Endothelial cell of umbilical vein (primary cell): ENCODE results near the gene APBA2. TPM values are rescaled to one million over a fixed set of nuclear protein-coding genes. Genes with fewer than 3 reads are reported as not detected.

Experiments
- BruUV-seq: library from RNA; stranded (reverse); fragments of 400-500 nt; replicated peaks from 2 replicates; lab custom pipeline; 2021; lab: Mats Ljungman, UMichigan
- CTCF ChIA-PET: fragments of 300-600, 350-600 bp; sonication (Branson Sonifier 250); formaldehyde crosslinking; loops from one replicate; lab custom pipeline; 2021; ENCODE audit warnings: antibody characterized with exemption, inconsistent platforms; lab: Charles Lee
- POLR2A ChIA-PET: fragments of 300-600, 350-600 bp; sonication (Branson Sonifier 250); formaldehyde crosslinking; loops from one replicate; lab custom pipeline; 2021; ENCODE audit warnings: antibody characterized with exemption, inconsistent platforms; lab: Charles Lee
- DNase-seq: peaks from one replicate; pipeline ENCODE4 v3.0.0-alpha.2; 2011; ENCODE audit warnings: low read depth, low spot score
- FAIRE-seq: peaks from 2 replicates; lab custom pipeline; 2011; peaks lifted over from hg19 to GRCh38; lab: Jason Lieb, UNC
- H2AFZ ChIP-seq: 2 replicates; pipeline ENCODE4 v1.6.0; 2012; ENCODE audit warnings: low read depth, low read length, control low read depth, inconsistent platforms
- H3K27ac ChIP-seq: 2 replicates; pipeline ENCODE4 v1.5.1; 2011; ENCODE audit warnings: low read depth, mild to moderate bottlenecking, control low read depth, low read length, moderate library complexity; ENCODE audit not compliant: insufficient read depth
- H3K27me3 ChIP-seq, 2 experiments: 2 replicates each; pipeline versions ENCODE4 v1.6.0 to v1.6.1; 2011; ENCODE audit warnings: low read length in 2 of 2, mixed read lengths in 1 of 2; ENCODE audit not compliant: control insufficient read depth in 2 of 2, insufficient read depth in 2 of 2
- H3K36me3 ChIP-seq, 2 experiments: 2 replicates in 1 of 2; 3 replicates in 1 of 2; pipeline ENCODE4 v1.5.1; 2011; ENCODE audit warnings: low read length in 2 of 2, mild to moderate bottlenecking in 1 of 2, moderate library complexity in 1 of 2; ENCODE audit not compliant: control insufficient read depth in 2 of 2, insufficient read depth in 2 of 2; ENCODE audit errors: extremely low read depth in 1 of 2
- H3K4me1 ChIP-seq: 3 replicates; pipeline ENCODE4 v1.5.1; 2011; ENCODE audit warnings: mild to moderate bottlenecking, low read length; ENCODE audit not compliant: control insufficient read depth, insufficient read depth; ENCODE audit errors: extremely low read depth
- H3K4me2 ChIP-seq: 2 replicates; pipeline ENCODE4 v1.6.1; 2011; ENCODE audit warnings: low read length, control low read depth, mixed read lengths; ENCODE audit not compliant: insufficient read depth
- H3K4me3 ChIP-seq, 3 experiments: fragments of 200-600 bp in 1 of 3; sonication (generic), shearing (Covaris generic) in 1 of 3; replicated peaks in 1 of 3; 2 replicates each; pipeline ENCODE4 v1.5.1; 2011 to 2016; ENCODE audit warnings: control low read depth in 3 of 3, low read length in 3 of 3, mild to moderate bottlenecking in 2 of 3, inconsistent platforms in 1 of 3, low read depth in 1 of 3, moderate library complexity in 1 of 3; ENCODE audit not compliant: insufficient read depth in 1 of 3
- H3K79me2 ChIP-seq: 2 replicates; pipeline ENCODE4 v1.6.0; 2012; ENCODE audit warnings: low read length, inconsistent platforms; ENCODE audit not compliant: control insufficient read depth, insufficient read depth
- H3K9ac ChIP-seq: replicated peaks from 2 replicates; pipeline ENCODE3; 2011; ENCODE audit warnings: low read length, control low read depth; ENCODE audit not compliant: insufficient read depth; ENCODE audit errors: extremely low read depth
- H3K9me1 ChIP-seq: replicated peaks from 3 replicates; pipeline ENCODE4 v1.6.0; 2011; ENCODE audit warnings: mild to moderate bottlenecking, low read length; ENCODE audit not compliant: control insufficient read depth, insufficient read depth; ENCODE audit errors: extremely low read depth
- H3K9me3 ChIP-seq: replicated peaks from 2 replicates; pipeline ENCODE4 v1.5.1; 2012; ENCODE audit warnings: low read length, inconsistent platforms; ENCODE audit not compliant: control insufficient read depth, insufficient read depth
- H4K20me1 ChIP-seq: replicated peaks from 2 replicates; pipeline ENCODE3; 2011; ENCODE audit warnings: mild to moderate bottlenecking, low read length; ENCODE audit not compliant: control insufficient read depth, insufficient read depth; ENCODE audit errors: extremely low read depth
- FOS ChIP-seq: IDR thresholded peaks from 2 replicates; pipeline ENCODE4 v1.6.1; 2011; ENCODE audit warnings: mild to moderate bottlenecking, low read length, moderate library complexity, borderline replicate concordance; ENCODE audit not compliant: insufficient read depth
- GATA2 ChIP-seq: IDR thresholded peaks from 2 replicates; pipeline ENCODE4 v1.7.0; 2011; ENCODE audit warnings: low read depth, mild to moderate bottlenecking, moderate library complexity, mixed read lengths, low read length; ENCODE audit not compliant: insufficient read length, insufficient read depth
- JUN ChIP-seq: IDR thresholded peaks from 2 replicates; pipeline ENCODE4 v1.6.1; 2011; ENCODE audit warnings: borderline replicate concordance, low read depth; ENCODE audit not compliant: insufficient read length, insufficient read depth
- MYC ChIP-seq: IDR thresholded peaks from one replicate; pipeline ENCODE4 v1.6.1; 2011; ENCODE audit warnings: mild to moderate bottlenecking, low read depth, low read length
- POLR2A ChIP-seq: IDR thresholded peaks from 2 replicates; pipeline ENCODE4 v1.6.1; 2012; ENCODE audit warnings: low read depth, mild to moderate bottlenecking, control low read depth, low read length
- POLR2AphosphoS5 ChIP-seq: IDR thresholded peaks from 2 replicates; pipeline ENCODE4 v1.6.1; 2012; ENCODE audit warnings: low read depth, mild to moderate bottlenecking, control low read depth, low read length, moderate library complexity; ENCODE audit not compliant: insufficient read depth
- dilution Hi-C: fragments of 300-500 bp; cut with MboI; formaldehyde crosslinking; loops from one replicate; pipeline ENCODE4 v1.15.0; 2019; ENCODE audit warnings: low sequenced_read_pairs; ENCODE audit not compliant: extremely low pct_ligation_motif_present
- intact Hi-C: fragments of 100-400 bp; cut with micrococcal nuclease; formaldehyde crosslinking; loops from one replicate; pipeline ENCODE4 v1.10.0; 2022
- polyA plus RNA-seq, 4 experiments: library from polyadenylated mRNA; depleted of rRNA in 3 of 4; stranded (reverse) in 3 of 4; unstranded in 1 of 4; fragments of >200 nt; gene quantifications; 2 replicates each; pipeline versions ENCODE4 v1.2.1 to v1.2.3, GENCODE V29; 2011 to 2012; ENCODE audit warnings: missing spikeins in 1 of 4
- total RNA-seq: library from RNA; stranded (reverse); gene quantifications from 2 replicates; pipeline ENCODE4 v1.2.3, GENCODE V29; 2021
- TF ChIP-seq, protein P1 (sequence below): IDR thresholded peaks from 2 replicates; pipeline ENCODE4 v1.6.1; 2011; ENCODE audit not compliant: insufficient read depth, insufficient read length
- TF ChIP-seq, protein P2 (sequence below), 2 donors: IDR thresholded peaks; 1 replicate in 1 of 2; 2 replicates in 1 of 2; pipeline ENCODE4 v1.5.1; 2011; ENCODE audit warnings: low read length in 2 of 2, mild to moderate bottlenecking in 2 of 2, moderate library complexity in 2 of 2, control low read depth in 1 of 2, inconsistent platforms in 1 of 2, low read depth in 1 of 2; ENCODE audit not compliant: insufficient read depth in 1 of 2; ENCODE audit errors: extremely low read depth in 1 of 2

APBA2 gene
- total and polyA plus RNA-seq, 2 donors (not counting 3 experiments of a cell fraction or from before 2014, with no cell fraction given), result 5.7 to 11.1 TPM

DNA sequence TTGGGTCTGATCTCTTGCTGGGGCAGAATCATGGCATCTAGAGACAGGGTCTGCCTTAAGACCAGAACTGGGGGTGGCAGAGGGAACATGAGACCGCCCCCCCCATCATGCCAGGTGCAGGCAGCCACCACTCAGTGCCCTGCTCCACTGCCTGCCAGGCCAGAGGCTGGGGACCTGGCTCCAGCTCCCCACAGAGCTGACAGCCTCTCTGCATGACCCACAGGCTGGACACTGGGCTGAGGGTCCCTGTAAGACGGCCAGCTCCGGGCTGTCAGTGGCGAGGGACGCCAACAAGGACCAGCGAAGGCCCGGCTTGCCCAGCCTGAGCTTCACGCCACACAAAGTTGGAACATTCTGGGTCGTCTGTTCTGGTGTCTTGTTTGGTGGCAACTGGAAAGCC is 238.2 kb downstream of the APBA2 start:
- no peak overlapping the region for H3K4me2 ChIP-seq
- no peaks in the 10 kb centered on the region for H3K36me3 ChIP-seq
- intact Hi-C loops, result no loop called here
- H3K27me3 ChIP-seq, result no peaks in the 10 kb centered on the region
- TF ChIP-seq JUN (no peak), MYC (no peak), GATA2 (no peak), FOS (no peak), POLR2AphosphoS5 (no peak), POLR2A (no peak)
- TF ChIP-seq, protein P1, sequence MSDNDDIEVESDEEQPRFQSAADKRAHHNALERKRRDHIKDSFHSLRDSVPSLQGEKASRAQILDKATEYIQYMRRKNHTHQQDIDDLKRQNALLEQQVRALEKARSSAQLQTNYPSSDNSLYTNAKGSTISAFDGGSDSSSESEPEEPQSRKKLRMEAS, result no peak
- TF ChIP-seq, protein P2, sequence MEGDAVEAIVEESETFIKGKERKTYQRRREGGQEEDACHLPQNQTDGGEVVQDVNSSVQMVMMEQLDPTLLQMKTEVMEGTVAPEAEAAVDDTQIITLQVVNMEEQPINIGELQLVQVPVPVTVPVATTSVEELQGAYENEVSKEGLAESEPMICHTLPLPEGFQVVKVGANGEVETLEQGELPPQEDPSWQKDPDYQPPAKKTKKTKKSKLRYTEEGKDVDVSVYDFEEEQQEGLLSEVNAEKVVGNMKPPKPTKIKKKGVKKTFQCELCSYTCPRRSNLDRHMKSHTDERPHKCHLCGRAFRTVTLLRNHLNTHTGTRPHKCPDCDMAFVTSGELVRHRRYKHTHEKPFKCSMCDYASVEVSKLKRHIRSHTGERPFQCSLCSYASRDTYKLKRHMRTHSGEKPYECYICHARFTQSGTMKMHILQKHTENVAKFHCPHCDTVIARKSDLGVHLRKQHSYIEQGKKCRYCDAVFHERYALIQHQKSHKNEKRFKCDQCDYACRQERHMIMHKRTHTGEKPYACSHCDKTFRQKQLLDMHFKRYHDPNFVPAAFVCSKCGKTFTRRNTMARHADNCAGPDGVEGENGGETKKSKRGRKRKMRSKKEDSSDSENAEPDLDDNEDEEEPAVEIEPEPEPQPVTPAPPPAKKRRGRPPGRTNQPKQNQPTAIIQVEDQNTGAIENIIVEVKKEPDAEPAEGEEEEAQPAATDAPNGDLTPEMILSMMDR (IDR thresholded peaks at IDR 0.05; ENCODE audit: extremely low read depth in 1 of 2, insufficient read depth in 1 of 2, low read depth in 1 of 2, low read length in 2 of 2), result no peak
- CTCF ChIA-PET, result interaction anchor here (1.9 to 3.4 kb wide), 2 partner anchors 16 to 22 kb away, joined by 7 to 9 read pairs; no protein-coding TSS in a partner anchor
- DNase-seq (no peak), FAIRE-seq (no peak)
- no peaks in the 10 kb centered on the region for H3K79me2 ChIP-seq
- no peaks in the 10 kb centered on the region for H4K20me1 ChIP-seq
- no peak overlapping the region for H3K4me3 ChIP-seq
- no peak overlapping the region for H3K27ac ChIP-seq
- H2AFZ ChIP-seq, result no peak overlapping the region
- no peaks in the 10 kb centered on the region for H3K9me1 ChIP-seq
- BruUV-seq, result no TSS peak
- POLR2A ChIA-PET, result no interaction called here
- no peaks in the 10 kb centered on the region for H3K9me3 ChIP-seq
- dilution Hi-C loops, result no loop called here
- H3K4me1 ChIP-seq, result no peaks in the 10 kb centered on the region
- H3K9ac ChIP-seq, result no peak overlapping the region
